GM12892 (cell line): ENCODE data around the gene PCDHA1.

Experiments
- POLR2A ChIP-seq: IDR thresholded peaks from 2 replicates; pipeline ENCODE4 v1.6.1; 2011; ENCODE audit warnings: low read depth, low read length, control low read depth
- POLR2AphosphoS5 ChIP-seq: IDR thresholded peaks from 2 replicates; pipeline ENCODE4 v1.6.1; 2011; ENCODE audit warnings: low read depth, low read length, control low read depth

DNA sequence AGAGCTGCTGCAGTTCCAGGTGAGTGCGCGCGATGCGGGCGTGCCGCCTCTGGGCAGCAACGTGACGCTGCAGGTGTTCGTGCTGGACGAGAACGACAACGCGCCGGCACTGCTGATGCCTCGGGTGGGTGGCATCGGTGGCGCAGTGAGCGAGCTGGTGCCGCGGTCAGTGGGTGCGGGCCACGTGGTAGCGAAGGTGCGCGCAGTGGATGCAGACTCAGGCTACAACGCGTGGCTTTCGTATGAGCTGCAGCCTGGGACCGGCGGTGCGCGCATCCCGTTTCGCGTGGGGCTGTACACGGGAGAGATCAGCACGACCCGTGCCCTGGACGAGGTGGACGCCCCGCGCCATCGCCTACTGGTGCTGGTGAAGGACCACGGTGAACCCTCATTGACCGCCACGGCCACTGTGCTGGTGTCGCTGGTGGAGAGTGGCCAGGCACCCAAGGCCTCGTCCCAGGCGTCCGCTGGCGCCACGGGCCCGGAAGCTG, 16.9 kb downstream of the PCDHA1 start:
- TF ChIP-seq POLR2AphosphoS5, result no peak
- no peak for TF ChIP-seq POLR2A
